Measurements from ENCODE around the gene SCLY. TPM values are rescaled to one million over a fixed set of nuclear protein-coding genes. Genes with fewer than 3 reads are reported as not detected.

Gene SCLY
- total RNA-seq, 2 experiments from 2014 or later, result 29.1 to 53.8 TPM

DNA sequence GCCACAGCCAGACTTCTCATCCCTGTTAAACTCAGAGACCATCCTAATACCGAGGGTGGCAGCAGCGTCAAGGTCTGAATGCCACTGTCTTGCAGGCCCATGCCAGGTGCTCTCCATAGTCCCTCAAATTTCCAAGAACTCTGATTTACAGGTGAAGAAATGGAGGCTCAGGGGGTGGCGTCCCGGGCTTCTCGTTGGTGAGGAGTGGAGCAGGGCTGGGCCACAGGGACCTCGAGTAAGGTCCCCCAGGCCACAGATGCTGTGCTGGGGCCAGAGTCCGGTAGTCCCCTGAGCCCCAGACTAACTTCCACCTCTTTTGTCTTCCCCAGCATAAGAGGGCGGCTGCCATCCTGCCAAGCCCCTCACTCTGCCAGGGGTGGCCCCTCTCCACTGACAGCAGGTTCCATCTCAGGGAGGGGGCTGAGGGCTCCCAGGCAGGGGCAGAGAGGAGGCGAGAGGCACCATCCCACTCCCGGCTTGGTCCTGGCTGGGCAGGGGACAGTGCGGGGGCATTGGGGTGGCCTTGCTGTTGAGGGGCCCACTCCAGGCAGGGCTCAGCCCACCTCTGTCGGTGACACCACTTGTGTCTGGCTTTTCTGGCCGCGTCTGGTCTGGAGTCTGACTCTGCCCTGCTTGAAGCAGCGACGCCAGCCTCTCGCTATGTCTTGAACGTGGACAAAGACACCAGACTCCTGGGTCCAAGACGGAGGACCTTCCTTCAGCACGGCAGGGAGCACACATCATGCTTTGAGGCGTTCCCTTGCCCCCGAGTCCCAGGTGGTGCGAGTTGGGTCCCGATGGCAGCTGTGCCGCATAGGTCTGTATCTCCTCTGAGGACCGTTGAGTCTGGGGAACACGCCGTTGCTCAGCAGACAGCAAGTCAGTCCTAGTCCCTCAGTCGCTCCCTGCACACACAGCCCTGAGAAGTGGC, 61.8 kb downstream of the SCLY start:
- H3K27me3 Mint-ChIP-seq, result peaks cover 3% of the 10 kb centered on the region
- no peak overlapping the region for H3K27ac Mint-ChIP-seq
- H3K36me3 Mint-ChIP-seq, result no peaks in the 10 kb centered on the region
- CTCF ChIA-PET, result no interaction called here
- no peak overlapping the region for H3K4me3 Mint-ChIP-seq
- no peak for DNase-seq
- ATAC-seq, result no peak
- H3K4me1 Mint-ChIP-seq, result no peaks in the 10 kb centered on the region
- no peaks in the 10 kb centered on the region for H3K9me3 Mint-ChIP-seq (ENCODE audit: low read depth)

DNA sequence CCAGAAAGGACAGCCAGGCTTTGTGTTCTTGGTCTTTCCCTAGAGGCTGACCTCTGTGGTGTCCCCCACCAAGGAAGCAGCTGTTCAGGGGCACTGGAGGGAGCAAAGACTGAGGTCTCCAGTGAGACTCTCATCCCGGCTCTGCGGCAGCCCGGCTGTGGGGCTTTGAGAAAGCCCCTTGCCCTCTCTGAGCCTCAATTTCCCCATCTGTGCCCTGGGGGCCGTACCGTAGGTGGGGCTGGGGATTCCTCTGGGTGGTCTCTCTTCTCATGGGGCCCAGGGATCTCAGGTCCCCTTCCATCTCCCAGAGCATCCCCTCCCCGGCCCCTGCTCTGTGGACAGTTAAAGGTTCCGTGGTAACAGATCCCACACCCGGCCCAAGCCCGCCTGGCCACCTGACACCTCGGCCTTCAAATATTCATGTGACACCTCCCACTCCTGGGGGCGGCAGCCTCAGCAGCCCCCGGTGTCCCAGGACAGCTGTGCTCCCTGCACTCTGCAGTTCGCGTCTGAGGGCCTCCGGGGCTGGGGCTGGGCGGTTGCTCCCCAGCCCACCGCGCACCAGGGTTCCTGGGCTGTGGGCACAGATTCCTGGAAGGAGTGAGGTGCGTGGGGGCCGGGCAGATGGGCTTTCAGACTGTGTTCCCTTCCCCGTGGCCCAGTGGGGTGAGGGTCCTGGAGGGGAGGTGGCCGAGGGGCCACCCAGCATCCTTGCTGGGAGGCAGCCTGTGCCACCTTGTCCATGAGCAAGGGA, 62.6 kb downstream of the SCLY start:
- Mint-ChIP-seq H3K4me3 (no peak overlapping the region), H3K9me3 (ENCODE audit: low read depth) (no peaks in the 10 kb centered on the region), H3K36me3 (no peaks in the 10 kb centered on the region), H3K27me3 (peaks cover 3% of the 10 kb centered on the region), H3K27ac (no peak overlapping the region), H3K4me1 (no peaks in the 10 kb centered on the region)
- CTCF ChIA-PET, result no interaction called here
- DNase-seq, result no peak
- ATAC-seq, result no peak

DNA sequence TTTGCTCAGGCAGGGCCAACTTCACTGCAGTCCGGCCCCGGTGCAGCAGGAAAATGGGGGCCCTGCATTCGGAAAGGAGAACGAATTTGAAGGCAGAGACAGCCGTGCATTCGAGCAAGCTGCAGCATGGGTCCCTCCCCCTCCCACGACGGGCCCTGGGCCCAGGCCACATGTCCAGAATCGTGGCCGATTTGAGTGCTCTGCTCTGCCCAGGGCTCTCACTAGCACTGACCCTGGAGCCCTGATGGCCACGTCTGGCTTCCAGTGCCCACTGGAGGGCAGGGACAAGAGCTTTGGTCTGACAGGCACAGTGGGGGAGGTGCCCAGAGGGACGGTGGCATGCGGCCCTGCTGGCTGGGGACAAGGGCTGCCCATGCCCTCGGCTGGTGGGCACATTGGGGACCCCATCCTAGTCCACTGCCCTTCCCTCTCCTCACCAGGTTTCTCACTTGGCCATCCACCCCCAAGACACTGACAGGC, 63.2 kb downstream of the SCLY start:
- DNase-seq, result no peak
- H3K36me3 Mint-ChIP-seq, result no peaks in the 10 kb centered on the region
- no peaks in the 10 kb centered on the region for H3K9me3 Mint-ChIP-seq (ENCODE audit: low read depth)
- H3K27me3 Mint-ChIP-seq, result peaks cover under 1% of the 10 kb centered on the region
- H3K27ac Mint-ChIP-seq, result no peak overlapping the region
- H3K4me3 Mint-ChIP-seq, result no peak overlapping the region
- no peak for ATAC-seq
- CTCF ChIA-PET, result no interaction called here
- H3K4me1 Mint-ChIP-seq, result no peaks in the 10 kb centered on the region

DNA sequence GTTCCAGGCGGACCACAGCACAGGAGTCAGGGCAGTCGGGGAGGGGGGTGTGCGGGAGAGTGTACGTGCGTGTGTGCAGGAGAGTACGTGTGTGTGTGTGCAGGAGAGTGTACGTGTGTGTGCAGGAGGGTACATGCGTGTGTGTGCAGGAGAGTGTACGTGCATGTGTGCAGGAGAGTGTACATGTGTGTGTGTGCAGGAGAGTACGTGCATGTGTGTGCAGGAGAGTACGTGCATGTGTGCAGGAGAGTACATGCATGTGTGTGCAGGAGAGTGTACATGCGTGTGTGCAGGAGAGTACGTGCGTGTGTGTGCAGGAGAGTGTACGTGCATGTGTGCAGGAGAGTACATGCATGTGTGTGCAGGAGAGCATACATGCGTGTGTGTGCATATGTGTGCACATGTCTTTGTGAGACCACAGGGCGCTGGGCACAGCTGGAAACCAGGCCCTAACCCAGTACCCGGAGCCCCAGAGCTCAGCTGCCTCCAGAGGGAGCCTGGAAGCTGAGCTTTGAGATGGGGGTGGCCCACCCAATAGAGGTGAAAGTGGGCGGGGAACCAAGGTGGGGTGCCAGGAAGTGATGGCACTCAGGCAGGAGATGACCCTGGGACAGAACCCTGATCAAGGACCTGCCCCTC, 63.8 kb downstream of the SCLY start:
- Mint-ChIP-seq H3K9me3 (ENCODE audit: low read depth) (no peaks in the 10 kb centered on the region), H3K36me3 (no peaks in the 10 kb centered on the region), H3K27me3 (no peaks in the 10 kb centered on the region), H3K4me1 (no peaks in the 10 kb centered on the region), H3K4me3 (no peak overlapping the region), H3K27ac (no peak overlapping the region)
- DNase-seq (no peak), ATAC-seq (no peak)
- CTCF ChIA-PET, result no interaction called here

DNA sequence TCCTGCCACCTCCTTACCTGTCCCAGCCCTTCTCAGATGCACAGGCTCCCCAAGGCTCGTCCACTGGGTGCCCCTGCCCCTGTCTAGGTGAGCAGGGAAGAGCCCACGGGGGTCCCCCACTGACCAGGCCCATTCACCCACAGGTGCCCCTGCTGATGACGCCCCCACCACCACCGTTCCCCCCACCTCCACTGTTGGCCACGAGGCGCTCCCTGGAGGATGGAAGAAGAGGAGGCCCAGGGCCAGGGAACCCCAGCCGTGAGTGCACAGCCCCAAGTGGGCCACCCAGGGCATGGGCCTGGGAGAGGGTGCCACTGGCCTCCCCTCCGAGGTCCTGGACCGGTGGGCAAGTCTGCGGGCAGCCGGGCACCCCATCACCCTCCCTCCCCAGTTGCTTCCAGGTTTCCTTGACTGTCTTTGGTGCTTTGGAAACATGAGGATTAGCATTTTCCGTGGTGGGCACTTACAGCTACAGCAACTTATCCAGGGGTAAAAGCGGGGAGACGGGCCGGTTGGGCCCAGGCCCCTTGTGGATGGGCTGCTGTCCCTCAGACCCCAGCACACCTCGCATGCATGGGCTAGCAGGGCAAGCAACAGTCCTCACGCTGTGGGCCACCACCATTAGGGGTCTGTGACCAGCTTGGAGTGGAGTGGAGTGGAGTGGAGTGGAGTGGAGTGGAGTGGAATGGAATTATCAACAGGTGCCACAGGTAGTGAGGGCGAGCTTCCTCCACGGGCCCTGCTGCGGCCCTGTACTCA, 64.5 kb downstream of the SCLY start:
- H3K36me3 Mint-ChIP-seq, result no peaks in the 10 kb centered on the region
- no peak overlapping the region for H3K27ac Mint-ChIP-seq
- H3K9me3 Mint-ChIP-seq (ENCODE audit: low read depth), result no peaks in the 10 kb centered on the region
- CTCF ChIA-PET, result no interaction called here
- no peak for ATAC-seq
- no peak overlapping the region for H3K4me3 Mint-ChIP-seq
- H3K4me1 Mint-ChIP-seq, result no peaks in the 10 kb centered on the region
- no peak for DNase-seq
- no peaks in the 10 kb centered on the region for H3K27me3 Mint-ChIP-seq

DNA sequence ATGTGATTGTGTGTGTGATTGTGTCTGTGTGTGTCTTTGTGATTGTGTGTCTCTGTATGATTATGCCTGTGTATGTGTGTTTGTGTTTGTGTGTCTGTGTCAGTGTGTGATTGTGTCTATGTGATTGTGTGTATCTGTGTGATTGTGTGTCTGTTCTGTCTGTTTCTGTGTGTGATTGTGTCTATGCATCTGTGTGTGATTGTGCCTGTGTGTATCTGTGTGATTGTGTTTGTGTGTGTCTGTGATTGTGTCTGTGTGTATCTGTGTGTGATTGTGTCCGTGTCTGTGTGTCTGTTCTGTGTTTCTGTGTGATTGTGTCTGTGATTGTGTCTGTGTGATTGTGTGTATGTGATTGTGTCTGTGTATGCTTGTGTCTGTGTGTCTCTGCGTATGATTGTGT, 65.5 kb downstream of the SCLY start:
- DNase-seq (no peak), ATAC-seq (no peak)
- no peaks in the 10 kb centered on the region for H3K36me3 Mint-ChIP-seq
- H3K9me3 Mint-ChIP-seq (ENCODE audit: low read depth), result no peaks in the 10 kb centered on the region
- H3K4me3 Mint-ChIP-seq, result no peak overlapping the region
- H3K4me1 Mint-ChIP-seq, result no peaks in the 10 kb centered on the region
- H3K27me3 Mint-ChIP-seq, result no peaks in the 10 kb centered on the region
- CTCF ChIA-PET, result no interaction called here
- H3K27ac Mint-ChIP-seq, result no peak overlapping the region

DNA sequence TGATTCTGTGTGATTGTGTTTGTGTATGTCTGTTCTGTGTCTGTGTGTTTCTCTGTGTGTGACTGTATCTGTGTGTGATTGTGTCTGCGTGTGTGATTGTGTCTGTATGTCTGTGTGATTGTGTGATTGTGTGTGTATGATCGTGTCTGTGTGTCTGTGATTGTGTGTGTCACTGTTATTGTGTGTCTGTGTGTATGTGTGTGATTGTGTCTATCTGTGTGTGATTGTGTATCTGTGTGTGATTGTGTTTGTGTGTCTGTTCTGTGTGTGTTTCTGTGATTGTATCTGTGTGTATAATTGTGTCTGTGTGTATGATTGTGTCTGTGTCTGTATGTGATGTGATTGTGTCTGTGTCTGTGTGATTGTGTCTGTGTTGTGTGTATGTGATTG, 66.0 kb downstream of the SCLY start:
- Mint-ChIP-seq H3K4me3 (no peak overlapping the region), H3K36me3 (no peaks in the 10 kb centered on the region), H3K4me1 (no peaks in the 10 kb centered on the region), H3K27me3 (no peaks in the 10 kb centered on the region), H3K9me3 (ENCODE audit: low read depth) (no peaks in the 10 kb centered on the region), H3K27ac (no peak overlapping the region)
- ATAC-seq (no peak), DNase-seq (no peak)
- CTCF ChIA-PET, result no interaction called here

DNA sequence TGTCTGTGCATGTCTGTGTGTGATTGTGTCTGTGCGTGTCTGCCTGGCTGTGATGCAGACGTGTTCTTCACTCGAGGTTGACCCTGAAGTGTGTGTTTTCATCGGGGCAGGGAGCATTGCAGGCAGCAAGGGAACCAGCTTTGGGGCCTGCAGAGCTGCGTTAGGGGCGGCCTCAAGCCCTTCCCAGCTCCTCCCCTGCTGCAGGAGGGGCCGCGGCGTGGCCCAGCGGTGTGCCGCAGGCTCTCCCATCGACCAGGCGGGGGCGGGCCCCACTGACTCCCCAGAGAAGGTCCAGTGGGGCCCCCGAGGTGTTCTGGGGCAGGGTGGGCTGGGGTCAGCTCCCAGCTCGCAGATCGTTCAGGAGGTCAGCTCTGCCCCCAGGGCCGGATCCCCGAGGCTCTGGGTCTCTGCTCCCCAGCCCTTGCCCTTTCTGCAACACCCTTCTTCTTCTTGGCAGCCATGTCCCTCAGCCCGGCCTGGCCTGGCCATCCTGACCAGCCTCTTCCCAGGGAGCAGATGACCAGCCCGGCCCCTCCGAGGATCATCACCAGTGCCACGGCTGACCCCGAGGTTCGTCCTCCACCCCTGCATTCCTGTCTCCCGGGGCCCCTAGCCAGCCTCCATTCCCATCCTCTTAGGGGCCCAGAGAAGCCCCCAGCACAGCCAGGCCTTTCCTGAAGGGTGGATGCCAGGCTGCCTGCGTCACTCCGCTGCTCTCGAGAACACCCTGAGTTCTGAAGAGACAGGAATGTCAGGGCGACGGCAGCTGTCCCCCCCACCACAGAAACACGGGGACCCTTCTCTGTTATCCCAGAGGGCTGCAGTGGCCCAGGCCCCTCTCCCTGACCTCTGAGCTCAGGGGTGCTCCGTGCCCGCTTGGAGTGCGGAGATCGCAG, 66.6 kb downstream of the SCLY start:
- CTCF ChIA-PET, result no interaction called here
- DNase-seq (no peak), ATAC-seq (peak; percentile 69)
- H3K36me3 Mint-ChIP-seq, result no peaks in the 10 kb centered on the region
- H3K4me3 Mint-ChIP-seq, result no peak overlapping the region
- H3K4me1 Mint-ChIP-seq, result no peaks in the 10 kb centered on the region
- no peak overlapping the region for H3K27ac Mint-ChIP-seq
- H3K9me3 Mint-ChIP-seq (ENCODE audit: low read depth), result no peaks in the 10 kb centered on the region
- no peaks in the 10 kb centered on the region for H3K27me3 Mint-ChIP-seq

DNA sequence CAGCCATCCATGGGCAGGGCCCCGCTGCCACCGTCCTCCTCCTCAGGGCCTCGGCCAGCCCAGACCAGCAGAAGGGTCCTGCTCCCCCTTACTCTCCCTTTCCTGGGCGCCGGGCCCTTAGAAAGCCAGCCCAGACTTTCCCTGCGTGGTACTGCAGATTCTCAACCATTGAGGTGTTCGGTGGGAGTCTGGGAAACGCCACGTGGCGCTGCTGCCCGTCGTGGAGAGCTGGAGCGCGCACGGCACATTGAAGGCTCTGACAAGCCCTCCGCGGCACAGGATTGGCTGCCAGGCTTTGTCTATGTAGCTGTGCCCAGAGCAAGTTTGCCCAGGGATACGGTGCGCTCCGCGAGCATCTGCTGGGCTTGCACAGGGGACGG, 67.2 kb downstream of the SCLY start:
- Mint-ChIP-seq H3K36me3 (no peaks in the 10 kb centered on the region), H3K9me3 (ENCODE audit: low read depth) (no peaks in the 10 kb centered on the region), H3K4me3 (no peak overlapping the region), H3K27ac (no peak overlapping the region), H3K4me1 (no peaks in the 10 kb centered on the region), H3K27me3 (no peaks in the 10 kb centered on the region)
- CTCF ChIA-PET, result no interaction called here
- DNase-seq, result no peak
- no peak for ATAC-seq

DNA sequence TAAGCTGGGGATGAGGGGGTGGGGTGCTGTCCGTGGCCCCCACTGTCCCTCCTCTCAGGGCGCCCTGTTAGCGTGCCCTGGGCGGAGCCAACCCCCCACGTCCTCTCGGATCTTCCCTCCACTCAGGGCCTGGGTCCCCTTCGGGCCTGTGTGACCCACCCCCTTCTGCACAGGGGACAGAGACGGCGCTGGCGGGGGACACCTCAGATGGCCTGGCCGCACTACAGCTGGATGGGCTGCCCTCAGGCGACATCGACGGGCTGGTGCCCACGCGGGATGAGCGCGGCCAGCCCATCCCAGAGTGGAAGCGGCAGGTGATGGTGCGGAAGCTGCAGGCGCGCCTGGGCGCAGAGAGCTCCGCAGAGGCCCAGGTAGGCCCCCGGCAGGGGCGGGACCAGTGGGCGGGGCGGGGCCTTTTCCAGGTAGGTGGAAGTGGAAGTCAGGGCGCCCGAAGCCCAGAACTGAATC, 67.8 kb downstream of the SCLY start:
- H3K4me3 Mint-ChIP-seq, result no peak overlapping the region
- H3K9me3 Mint-ChIP-seq (ENCODE audit: low read depth), result no peaks in the 10 kb centered on the region
- H3K36me3 Mint-ChIP-seq, result no peaks in the 10 kb centered on the region
- no peak overlapping the region for H3K27ac Mint-ChIP-seq
- CTCF ChIA-PET, result no interaction called here
- H3K27me3 Mint-ChIP-seq, result no peaks in the 10 kb centered on the region
- ATAC-seq (no peak), DNase-seq (no peak)
- H3K4me1 Mint-ChIP-seq, result no peaks in the 10 kb centered on the region

DNA sequence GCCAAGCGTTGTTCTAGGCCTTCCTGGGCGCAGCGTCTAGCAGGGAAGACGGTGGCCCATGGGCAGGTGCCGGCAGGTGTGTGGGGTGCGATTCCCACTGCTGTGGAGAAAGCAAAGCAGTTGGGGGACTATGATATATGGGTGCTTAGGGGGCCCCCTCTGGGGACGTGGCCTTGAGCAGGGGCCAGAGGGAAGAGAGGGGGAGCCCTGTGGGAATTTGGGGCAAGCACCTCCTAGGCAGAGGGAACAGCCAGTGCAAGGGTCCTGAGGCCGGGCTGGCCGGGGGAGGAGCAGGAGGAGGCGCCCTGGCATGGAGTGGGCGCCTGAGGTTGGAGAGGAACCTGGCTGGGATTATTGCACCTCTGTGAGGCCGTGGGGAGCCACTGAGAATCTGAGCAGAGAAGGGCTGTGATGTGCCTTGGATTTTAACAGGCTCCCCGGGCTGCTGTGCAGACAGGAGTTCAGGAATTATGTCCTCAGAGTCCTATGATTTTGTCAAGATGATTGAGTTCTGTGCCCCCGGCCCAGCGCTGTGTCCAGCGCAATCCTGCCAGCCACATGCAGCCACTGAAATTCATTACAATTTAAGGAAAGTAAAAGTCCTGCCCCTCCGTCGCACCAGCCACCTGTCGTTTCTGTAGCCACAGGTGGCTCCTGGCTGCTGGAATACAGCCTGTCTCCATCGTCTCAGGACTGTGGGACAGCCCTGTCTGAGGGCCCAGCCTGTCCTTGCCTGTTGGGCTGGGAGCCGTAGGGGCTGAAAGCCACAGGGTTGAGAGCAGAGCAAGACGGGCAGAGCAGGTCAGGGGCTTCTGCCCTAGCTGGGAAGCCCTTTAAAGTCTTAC, 68.6 kb downstream of the SCLY start:
- DNase-seq, result no peak
- Mint-ChIP-seq H3K27me3 (no peaks in the 10 kb centered on the region), H3K27ac (no peak overlapping the region), H3K36me3 (no peaks in the 10 kb centered on the region), H3K4me3 (no peak overlapping the region), H3K4me1 (no peaks in the 10 kb centered on the region), H3K9me3 (ENCODE audit: low read depth) (no peaks in the 10 kb centered on the region)
- ATAC-seq, result no peak
- CTCF ChIA-PET, result no interaction called here

Data from activated CD8-positive, alpha-beta memory T cell treated with anti-CD3 and anti-CD28 coated beads, Interleukin-2, amount 10 ng/mL, durations not matched to agents 7 days and 5 days (primary cell).